GM18526 (cell line): ENCODE measurements around the gene UNG.

Experiments used
- POLR2A ChIP-seq: IDR thresholded peaks from 3 replicates; pipeline ENCODE4 v1.6.1; 2011; ENCODE audit not compliant: insufficient read length; ENCODE audit errors: extremely low read depth

UNG gene

GRCh38 chr12:109112720-109113465 is 15.5 kb downstream of the UNG start:
- no peak for TF ChIP-seq POLR2A

GRCh38 chr12:109113661-109114321 is 16.4 kb downstream of the UNG start:
- TF ChIP-seq POLR2A: no peak

DNA sequence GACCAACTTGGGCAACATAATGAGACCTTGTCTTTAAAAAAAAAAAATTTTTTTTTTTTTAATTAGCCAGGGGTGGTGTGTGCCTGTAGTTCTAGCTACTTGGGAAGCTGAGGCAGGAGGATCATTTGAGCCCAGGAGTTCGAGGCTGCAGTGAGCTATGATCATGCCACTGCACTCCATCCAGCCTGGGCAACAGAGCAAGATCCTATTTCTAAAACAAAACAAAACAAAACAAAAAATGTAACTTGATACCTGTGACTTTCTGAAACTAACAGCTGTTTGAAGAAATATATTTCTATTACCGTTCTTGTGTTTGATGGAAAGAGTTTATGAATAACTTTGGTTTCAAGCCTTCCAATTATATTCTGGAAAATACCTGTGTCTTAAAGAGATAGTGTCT is 17.2 kb downstream of the UNG start:
- no peak for TF ChIP-seq POLR2A

GRCh38 chr12:109115404-109115757 is 18.0 kb downstream of the UNG start:
- TF ChIP-seq POLR2A: no peak

- no peak for TF ChIP-seq POLR2A
Observed at GRCh38 chr12:109115758-109116610, 18.6 kb downstream of the UNG start, which contains the start of gene ACACB. TSS of gene ACACB (plus strand) at chr12:109116587. CDS start at chr12:109139406, 22,819 bp downstream.

- TF ChIP-seq POLR2A: no peak
Observed at GRCh38 chr12:109116611-109116949, 19.2 kb downstream of the UNG start.

- TF ChIP-seq POLR2A: no peak
Observed at GRCh38 chr12:109120095-109120494, 22.7 kb downstream of the UNG start.

DNA sequence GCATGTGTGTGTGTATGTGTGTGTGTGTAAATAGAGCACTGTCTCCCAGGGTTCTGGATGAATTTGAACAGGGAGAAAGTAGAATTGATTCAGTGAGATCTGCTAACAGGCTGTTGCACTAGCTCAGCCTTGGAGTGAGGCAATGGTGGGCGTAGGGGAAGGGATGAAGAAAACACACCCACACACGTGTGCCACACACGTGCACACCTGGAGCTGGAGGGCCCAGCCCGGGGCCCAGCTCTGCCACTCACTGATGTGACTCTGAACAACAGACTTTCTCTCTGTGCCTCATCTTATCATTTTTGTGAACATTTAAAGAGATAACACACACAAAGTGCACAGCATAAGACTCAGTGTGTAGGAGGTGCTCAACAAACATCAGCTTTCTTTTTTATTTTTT is 23.2 kb downstream of the UNG start:
- TF ChIP-seq POLR2A: no peak

DNA sequence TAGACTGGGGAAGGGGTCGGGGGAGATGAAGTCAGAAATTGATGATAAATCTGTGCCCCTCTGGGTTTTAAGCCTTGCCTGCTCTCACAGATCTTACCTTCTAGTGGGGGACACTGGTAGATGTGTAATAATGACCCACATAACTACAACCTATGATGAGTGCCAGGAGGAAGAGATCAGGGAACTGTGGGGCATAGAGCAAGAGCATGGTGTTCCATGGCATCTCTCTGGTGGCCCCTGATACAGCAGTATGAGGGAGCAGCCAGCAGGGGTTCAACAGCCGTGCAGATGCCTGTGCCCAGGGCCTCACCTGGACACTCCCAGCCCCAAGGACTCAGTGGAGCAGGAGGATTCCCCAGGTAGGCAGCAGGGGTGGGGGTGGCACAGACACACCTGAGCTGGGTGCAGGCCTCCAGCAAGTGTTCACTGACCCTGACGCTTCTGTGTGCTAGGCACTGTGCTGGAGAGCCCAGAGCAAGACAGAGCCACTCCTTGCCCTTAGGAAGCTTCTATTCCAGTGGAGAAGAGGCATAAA is 24.0 kb downstream of the UNG start:
- TF ChIP-seq POLR2A: no peak

- TF ChIP-seq POLR2A: no peak
Observed at GRCh38 chr12:109124878-109125648, 27.7 kb downstream of the UNG start.

GRCh38 chr12:109125791-109126190 is 28.4 kb downstream of the UNG start:
- TF ChIP-seq POLR2A: no peak

- TF ChIP-seq POLR2A: no peak
Observed at GRCh38 chr12:109126784-109127183, 29.4 kb downstream of the UNG start.

- no peak for TF ChIP-seq POLR2A
Observed at GRCh38 chr12:109127533-109128242, 30.3 kb downstream of the UNG start.

GRCh38 chr12:109130297-109131153 is 33.1 kb downstream of the UNG start:
- TF ChIP-seq POLR2A: no peak
